GM18502 (cell line): ENCODE data around the gene ZBTB6.
"Not testable (repeated sequence)": the region's sequence is repeated elsewhere in the genome, so short reads cannot be mapped to it uniquely, and the experiment has no call there.

Experiments used
- ATAC-seq: cut with Tn5 transposase; IDR thresholded peaks from one replicate; pipeline ENCODE4 v1.9.1; 2021; ENCODE audit warnings: mild to moderate bottlenecking; ENCODE audit not compliant: unreplicated experiment, poor library complexity

ZBTB6 gene

DNA sequence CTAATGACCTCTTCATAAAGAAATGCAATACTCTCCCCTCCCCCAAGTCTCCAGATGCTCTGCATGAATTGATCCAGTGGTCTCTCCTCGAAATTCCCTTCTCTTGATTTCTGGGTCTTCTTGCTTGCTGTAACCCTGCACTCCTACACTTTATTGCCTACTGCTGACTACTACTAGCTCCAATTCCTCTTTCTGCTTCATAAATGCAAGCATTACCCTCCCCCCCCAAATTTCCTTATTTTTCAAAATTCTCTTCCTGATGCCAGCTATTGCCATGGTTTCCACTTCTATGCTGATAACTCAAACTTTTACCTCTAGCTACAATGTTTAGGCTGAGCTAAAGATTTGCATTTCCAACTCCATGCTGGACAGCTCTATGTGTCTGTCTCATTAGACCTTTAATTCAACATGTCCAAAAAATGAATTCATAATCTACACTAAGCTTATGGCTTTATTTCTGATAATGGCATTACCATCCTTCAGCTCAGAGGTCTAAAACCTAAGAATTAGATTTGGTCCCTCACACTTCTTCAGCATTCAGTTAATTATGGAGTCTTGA lies 16.8 kb upstream of the ZBTB6 start:
- no peak for ATAC-seq

DNA sequence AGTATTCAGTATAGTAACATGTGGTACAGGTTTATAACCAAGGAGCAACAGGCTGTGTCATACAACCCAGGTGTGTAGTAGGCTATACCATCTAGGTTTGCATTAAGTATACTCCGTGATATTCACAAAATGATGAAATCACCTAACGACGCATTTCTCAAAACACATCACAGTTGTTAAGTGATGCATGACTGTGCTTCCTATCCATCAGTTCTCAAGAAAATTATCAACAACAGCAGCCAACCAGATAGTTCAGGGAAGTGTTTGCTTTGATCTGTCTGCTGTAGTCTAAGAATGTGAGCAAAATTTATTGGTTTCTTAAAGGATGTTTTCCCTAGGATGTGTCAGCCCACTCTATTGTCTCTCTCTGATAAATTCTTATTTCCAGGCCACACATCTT lies 10.8 kb upstream of the ZBTB6 start:
- ATAC-seq: no peak

DNA sequence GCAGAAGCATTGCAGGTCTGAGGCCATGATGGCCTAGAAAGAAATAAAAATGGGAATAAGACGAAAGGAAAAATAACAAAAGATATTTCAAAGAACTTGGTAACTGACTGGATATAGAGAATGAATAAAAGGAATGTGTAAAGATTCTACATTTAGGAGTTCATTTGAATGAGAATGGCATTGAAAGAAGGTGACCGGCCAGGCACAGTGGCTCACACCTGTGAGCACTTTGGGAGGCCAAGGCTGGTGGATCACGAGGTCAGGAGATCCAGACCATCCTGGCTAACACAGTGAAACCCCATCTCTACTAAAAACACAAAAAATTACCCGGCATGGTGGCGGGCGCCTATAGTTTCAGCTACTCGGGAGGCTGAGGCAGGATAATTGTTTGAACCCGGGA lies 9.6 kb upstream of the ZBTB6 start:
- no peak for ATAC-seq

- ATAC-seq: no peak
These were observed 5.2 kb upstream of the ZBTB6 start for GRCh38 chr9:122918310-122918709.

- ATAC-seq: no peak
These were observed 506 bp downstream of the ZBTB6 start for GRCh38 chr9:122912671-122912963.

GRCh38 chr9:122906122-122906521 lies 7.0 kb downstream of the ZBTB6 start:
- not testable (repeated sequence) for ATAC-seq

DNA sequence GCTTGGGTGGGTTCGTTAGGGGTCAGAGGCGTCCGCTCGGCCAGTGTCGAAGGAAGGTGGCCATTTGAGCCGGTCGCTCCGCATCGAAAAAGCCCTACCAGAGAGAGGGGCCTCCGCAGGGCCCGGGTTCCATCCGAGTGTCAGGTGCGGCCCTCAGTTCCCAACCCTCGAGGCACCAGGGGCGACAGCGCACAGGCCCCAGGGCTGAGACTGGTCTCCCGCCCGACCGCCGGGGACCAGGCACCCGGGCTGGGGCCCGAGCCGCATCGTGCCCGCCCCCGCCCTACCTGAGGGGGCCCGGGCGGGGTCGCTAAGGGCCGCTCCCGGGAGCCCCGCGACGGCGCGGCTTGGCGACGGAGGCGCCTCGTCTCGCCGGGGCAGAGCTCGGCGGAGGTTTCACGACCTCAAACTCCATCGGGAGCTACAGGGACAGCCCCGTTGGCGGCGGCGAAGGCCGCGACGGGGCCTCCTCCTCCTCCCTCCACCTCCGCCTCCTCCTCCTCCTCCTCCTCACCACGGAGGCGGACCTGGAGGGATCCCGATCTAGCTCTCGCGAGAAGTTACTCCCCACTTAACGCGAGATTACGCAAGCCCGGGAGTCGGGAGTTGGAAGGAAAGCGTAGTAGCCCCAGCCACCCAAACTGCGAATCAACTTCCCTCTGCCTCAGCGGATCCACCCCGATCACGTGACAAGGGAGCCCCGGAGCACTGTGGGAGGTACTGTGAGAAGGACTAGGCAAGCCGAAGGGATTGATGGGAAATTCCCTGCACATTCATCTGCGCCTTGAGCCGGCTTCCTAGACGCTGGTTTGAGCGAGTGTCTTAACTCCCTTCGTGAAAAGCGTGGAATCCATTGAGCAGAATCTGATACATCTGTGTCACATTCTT lies 8.1 kb downstream of the ZBTB6 start, which contains the start of gene RC3H2:
RC3H2 (minus strand) TSS at position 537 of the 888 bp plus-strand sequence. CDS start 7,850 bp downstream, outside the sequence.
- ATAC-seq: peak; percentile 86

DNA sequence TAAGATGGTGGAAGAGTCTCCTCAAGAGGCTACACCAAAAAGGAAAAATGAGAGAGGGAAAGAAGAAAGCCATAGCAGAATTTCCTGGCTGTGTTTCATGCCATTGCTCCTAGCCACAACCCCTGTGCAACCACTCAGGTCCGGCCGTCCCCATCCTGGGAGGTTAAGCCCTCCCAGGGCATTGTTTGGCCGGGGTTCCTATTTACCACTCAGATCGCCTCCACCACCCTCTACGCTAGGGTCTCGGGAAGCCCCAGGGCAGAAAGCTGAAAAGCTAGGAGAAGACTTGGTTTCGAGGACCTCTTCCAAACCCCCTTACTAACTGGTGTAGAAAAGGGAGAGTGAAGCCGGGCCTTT lies 8.7 kb downstream of the ZBTB6 start:
- ATAC-seq: peak; percentile 36

DNA sequence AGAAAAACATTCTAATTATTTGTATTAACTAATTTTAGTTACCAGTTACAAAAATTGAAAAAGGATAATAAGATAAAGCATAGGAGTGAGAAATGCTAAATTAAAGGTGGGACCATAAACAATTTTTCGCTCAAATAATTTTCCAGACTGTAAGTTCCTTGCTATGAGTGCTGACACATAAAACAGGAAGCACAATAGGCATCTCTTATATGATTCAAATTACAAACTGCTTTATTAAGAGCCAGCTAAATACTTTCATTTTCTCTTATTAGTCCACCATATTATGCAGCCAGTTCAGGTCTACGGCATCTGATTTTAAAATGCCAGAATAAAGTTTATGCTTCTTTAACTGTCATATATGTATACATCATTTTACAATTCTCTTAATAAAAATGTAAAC lies 12.3 kb downstream of the ZBTB6 start:
- ATAC-seq: no peak

GRCh38 chr9:122897969-122898368 lies 15.2 kb downstream of the ZBTB6 start:
- no peak for ATAC-seq

DNA sequence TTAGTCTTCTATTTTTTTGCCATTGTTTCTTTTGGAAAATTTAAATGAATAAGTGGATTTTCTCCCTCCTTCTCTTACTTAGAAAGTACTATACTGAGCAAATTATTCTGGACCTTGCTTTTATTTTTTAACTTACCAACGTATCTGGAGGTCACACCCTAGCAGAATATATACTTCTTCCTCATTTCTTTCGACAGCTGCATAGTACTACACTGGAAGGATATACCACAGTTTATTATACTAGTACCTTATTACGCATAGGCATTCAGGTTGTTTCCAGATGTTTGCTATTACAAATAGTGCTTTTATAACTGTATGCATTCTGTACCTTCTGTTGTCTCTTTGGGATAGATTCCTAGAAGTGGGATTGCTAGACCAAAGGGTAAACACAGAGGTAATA lies 24.6 kb downstream of the ZBTB6 start:
- no peak for ATAC-seq

DNA sequence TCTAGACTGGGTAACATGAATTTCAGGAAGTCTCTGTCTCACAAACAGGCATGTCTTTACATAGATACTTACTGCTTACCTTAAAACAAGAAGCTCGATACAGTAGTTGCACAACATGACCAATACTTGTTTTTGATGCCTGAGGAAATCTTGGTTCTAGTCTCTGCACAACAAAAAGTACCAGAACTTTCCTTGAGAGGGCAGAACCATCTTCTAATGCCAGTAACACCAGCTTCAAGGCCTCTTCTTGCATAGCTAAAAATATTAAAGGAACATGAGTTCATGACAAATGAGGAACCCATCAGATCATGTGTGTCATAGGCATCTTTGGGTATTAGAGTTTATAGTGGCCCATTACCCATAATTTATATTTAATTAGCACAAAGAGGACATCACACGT lies 30.0 kb downstream of the ZBTB6 start:
- no peak for ATAC-seq

GRCh38 chr9:122879443-122879842 lies 33.7 kb downstream of the ZBTB6 start:
- no peak for ATAC-seq

- no peak for ATAC-seq
These were observed 37.6 kb downstream of the ZBTB6 start for GRCh38 chr9:122875523-122875922.

DNA sequence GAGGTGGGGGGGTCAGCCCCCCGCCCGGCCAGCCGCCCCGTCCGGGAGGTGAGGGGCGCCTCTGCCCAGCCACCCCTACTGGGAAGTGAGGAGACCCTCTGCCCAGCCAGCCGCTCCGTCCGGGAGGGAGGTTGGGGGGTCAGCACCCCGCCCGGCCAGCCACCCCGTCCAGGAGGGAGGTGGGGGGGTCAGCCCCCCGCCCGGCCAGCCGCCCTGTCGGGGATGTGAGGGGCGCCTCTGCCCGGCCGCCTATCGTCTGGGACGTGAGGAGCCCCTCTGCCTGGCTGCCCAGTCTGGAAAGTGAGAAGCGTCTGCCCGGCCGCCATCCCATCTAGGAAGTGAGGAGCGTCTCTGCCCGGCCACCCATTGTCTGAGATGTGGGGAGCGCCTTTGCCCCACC lies 45.8 kb downstream of the ZBTB6 start:
- ATAC-seq: not testable (repeated sequence)

DNA sequence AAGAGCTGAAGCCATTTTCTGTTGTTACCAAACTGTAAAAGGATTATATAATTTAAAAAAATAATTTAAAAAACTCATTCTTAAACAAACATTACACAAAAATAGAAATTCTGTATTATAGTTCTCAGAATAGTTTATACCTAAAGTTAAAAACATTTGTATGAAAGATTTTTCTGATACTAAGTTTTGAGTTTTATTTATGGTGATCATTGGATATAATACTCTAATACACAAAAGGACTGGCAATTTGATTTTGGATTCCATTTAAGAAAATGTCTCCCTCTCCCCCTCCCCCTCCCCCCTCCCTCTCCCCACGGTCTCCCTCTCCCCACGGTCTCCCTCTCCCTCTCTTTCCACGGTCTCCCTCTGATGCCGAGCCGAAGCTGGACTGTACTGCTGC lies 47.0 kb downstream of the ZBTB6 start:
- ATAC-seq: no peak

DNA sequence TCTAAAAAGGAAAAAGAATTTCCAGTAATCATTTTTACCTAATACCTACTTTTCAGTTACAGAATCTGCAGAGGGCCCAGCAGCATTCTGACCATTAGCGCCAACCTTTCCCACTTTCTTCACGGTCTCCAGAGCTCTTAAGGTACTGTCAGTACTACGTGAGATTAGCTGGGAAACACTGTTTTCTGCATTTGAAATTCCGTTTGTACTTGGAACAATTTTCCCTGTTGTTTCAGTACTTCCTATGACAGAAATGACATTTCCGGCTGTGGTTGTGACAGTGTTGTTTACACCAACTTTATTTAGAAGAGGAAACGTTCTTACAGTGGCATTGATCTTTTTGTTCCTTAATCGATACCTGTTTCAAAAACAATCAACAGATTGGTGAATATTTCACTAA lies 47.8 kb downstream of the ZBTB6 start:
- no peak for ATAC-seq

DNA sequence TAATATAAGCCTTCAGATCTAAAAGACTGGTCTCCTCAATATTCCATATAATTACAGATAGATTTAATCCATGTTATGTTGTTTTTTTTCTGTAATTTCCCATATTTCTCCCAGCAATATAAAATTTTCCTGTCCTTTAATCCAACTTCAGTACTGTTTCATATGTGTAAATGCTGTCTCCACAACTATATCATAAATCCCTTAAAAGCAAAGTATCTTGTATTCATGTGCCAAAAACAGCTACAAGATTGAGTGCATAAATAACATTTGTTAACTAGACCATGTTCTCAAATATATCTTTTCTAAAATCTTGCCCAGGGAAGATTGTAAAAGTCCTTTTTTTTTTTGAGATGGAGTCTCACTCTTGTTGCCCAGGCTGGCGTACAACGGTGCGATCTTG lies 49.7 kb downstream of the ZBTB6 start:
- no peak for ATAC-seq

DNA sequence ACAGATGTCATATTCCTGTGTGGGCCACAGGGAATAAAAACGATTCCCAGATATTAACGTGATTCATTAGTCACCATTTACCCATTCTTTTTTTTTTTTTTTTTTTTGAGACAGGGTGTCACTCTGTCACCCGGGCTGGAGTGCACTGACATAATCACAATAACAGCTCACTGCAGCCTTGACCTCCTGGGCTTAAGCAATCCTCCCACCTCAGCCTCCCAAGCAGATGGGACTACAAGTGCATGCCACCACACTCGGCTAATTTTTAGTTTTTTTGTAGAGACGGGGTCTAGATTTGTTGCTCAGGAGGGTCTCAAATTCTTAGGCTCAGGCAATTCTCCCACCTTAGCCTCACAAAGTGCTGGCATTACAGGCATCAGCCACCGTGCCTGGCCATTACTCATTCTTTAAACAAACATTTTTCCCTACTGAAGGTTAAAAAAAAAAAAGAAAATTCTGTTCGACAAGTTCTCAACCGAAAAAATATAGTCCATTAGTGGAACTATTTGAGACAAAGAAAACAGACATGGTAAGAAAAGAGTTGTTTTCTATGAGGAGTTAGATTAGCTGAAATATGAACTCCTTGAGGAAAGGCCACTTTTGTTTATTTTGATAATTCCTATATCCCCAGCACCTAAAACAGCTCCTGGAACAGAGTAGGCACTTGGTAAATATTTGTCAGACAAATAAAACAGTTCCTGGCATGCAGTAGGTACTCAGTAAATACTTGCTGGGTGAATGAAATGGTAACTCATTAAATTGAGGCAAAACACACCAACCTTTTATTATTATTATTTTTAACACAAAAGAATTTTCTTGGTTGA lies 52.6 kb downstream of the ZBTB6 start:
- no peak for ATAC-seq
